ENCODE data around the gene MED12L. TPM values are rescaled to one million over a fixed set of nuclear protein-coding genes. Genes with fewer than 3 reads are reported as not detected.

The MED12L gene
- polyA plus RNA-seq, 1 donor: 9.7 TPM

- no peak for DNase-seq
These were observed 90.5 kb downstream of the MED12L start for GRCh38 chr3:151175952-151176351.

- no peak for DNase-seq
These were observed 92.9 kb downstream of the MED12L start for GRCh38 chr3:151178208-151178845.

GRCh38 chr3:151182349-151183079 lies 97.0 kb downstream of the MED12L start:
- DNase-seq: no peak

- no peak for DNase-seq
These were observed 97.8 kb downstream of the MED12L start for GRCh38 chr3:151183265-151183671.

GRCh38 chr3:151191095-151191494 lies 105.6 kb downstream of the MED12L start:
- DNase-seq: no peak

- no peak for DNase-seq
These were observed 107.1 kb downstream of the MED12L start for GRCh38 chr3:151192545-151192944.

GRCh38 chr3:151195826-151196225 lies 110.4 kb downstream of the MED12L start:
- no peak for DNase-seq

- DNase-seq: no peak
These were observed 111.0 kb downstream of the MED12L start for GRCh38 chr3:151196434-151196833.

- DNase-seq: no peak
These were observed 111.8 kb downstream of the MED12L start for GRCh38 chr3:151197228-151197627.

GRCh38 chr3:151197981-151198767 lies 112.7 kb downstream of the MED12L start:
- no peak for DNase-seq

GRCh38 chr3:151198849-151199248 lies 113.4 kb downstream of the MED12L start:
- DNase-seq: no peak

GRCh38 chr3:151199554-151200438 lies 114.3 kb downstream of the MED12L start:
- no peak for DNase-seq

GRCh38 chr3:151200586-151200985 lies 115.1 kb downstream of the MED12L start:
- DNase-seq: no peak

GRCh38 chr3:151201051-151201730 lies 115.7 kb downstream of the MED12L start:
- DNase-seq: no peak

GRCh38 chr3:151203051-151203420 lies 117.6 kb downstream of the MED12L start, which contains the start of gene GPR171:
Gene GPR171 (minus strand): TSS chr3:151203216. CDS start chr3:151199386, 3,830 bp downstream.
- DNase-seq: no peak

- no peak for DNase-seq
These were observed 119.3 kb downstream of the MED12L start for GRCh38 chr3:151204530-151205402.

GRCh38 chr3:151205482-151205881 lies 120.0 kb downstream of the MED12L start:
- DNase-seq: no peak

- DNase-seq: no peak
These were observed 120.7 kb downstream of the MED12L start for GRCh38 chr3:151206201-151206600.

- no peak for DNase-seq
These were observed 124.2 kb downstream of the MED12L start for GRCh38 chr3:151209654-151210053.

- no peak for DNase-seq
These were observed 125.4 kb downstream of the MED12L start for GRCh38 chr3:151210676-151211381.
